Peyer's patch (tissue), 4 donors: ENCODE measurements around the gene RANBP10.

ENCODE experiments used
- POLR2A ChIP-seq, 2 donors: fragments of 450-650 bp; IDR thresholded peaks; one replicate each; pipeline ENCODE4 v1.5.1; 2017; ENCODE audit warnings: antibody characterized with exemption in 2 of 2, mild to moderate bottlenecking in 2 of 2, moderate library complexity in 2 of 2
- TF ChIP-seq, protein P1 (sequence below), 6 experiments: fragments of 450-650 bp in 4 of 6; fragments of 200-600 bp in 2 of 6; sonication (generic) in 1 of 6; IDR thresholded peaks; one replicate each; pipeline ENCODE4 v1.5.1; 2017 to 2019; ENCODE audit warnings: antibody characterized with exemption in 6 of 6, mild to moderate bottlenecking in 3 of 6, moderate library complexity in 1 of 6

DNA sequence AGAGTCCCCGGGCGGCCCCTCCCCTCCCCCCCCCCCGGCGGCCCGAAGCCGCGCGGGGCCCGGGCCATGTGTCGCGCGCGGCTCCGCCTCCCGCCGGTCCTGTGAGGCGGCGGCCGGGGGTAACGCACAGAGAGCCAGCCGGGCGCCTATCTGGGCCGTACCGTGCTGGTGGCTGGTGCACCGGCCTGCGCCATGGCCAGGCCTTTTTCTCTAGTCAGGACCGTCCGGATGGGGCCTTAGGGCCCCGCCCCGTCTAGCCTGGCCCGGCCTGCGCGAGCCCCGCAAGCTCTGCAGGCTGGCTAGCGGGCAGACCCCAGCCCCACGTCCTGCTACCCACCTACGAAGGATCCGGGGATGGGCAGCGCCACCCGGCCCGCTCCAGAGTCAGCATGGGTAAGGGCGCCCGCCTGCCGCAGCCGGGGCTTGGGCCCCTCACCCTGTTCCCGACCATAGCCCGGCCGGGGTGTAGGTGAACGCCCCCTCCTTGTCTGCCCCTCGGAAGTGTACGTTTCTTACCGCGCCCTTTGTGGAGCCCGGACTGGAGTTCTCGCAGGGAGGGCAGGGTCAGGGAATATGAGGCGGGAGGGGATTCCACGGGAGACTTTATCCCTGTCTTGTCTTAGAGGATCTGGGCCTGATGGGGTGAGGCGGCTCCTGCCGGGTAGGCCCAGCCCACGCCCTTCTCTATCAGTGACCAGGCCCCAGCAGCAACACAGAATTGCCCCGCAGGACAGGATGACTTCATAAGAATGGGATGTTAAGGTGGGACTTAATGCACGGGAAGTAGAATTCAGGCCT, 40.9 kb upstream of the RANBP10 start, which contains the start of gene CENPT:
- TF ChIP-seq, protein P1, sequence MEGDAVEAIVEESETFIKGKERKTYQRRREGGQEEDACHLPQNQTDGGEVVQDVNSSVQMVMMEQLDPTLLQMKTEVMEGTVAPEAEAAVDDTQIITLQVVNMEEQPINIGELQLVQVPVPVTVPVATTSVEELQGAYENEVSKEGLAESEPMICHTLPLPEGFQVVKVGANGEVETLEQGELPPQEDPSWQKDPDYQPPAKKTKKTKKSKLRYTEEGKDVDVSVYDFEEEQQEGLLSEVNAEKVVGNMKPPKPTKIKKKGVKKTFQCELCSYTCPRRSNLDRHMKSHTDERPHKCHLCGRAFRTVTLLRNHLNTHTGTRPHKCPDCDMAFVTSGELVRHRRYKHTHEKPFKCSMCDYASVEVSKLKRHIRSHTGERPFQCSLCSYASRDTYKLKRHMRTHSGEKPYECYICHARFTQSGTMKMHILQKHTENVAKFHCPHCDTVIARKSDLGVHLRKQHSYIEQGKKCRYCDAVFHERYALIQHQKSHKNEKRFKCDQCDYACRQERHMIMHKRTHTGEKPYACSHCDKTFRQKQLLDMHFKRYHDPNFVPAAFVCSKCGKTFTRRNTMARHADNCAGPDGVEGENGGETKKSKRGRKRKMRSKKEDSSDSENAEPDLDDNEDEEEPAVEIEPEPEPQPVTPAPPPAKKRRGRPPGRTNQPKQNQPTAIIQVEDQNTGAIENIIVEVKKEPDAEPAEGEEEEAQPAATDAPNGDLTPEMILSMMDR (IDR thresholded peaks at IDR 0.05) = peak in 1 of 6 experiments; percentile 4
- TF ChIP-seq POLR2A (IDR thresholded peaks at IDR 0.05) = no peak
